ENCODE results near the gene CABP7. TPM values are rescaled to one million over a fixed set of nuclear protein-coding genes. Genes with fewer than 3 reads are reported as not detected.

Gene CABP7
- polyA plus RNA-seq, 1 of the 3 experiments (the other 2 are of a cell fraction) = 0.72 TPM

- Histone ChIP-seq H3K4me3 (ENCODE audit: low read depth in 2 of 2, low read length in 1 of 2) (no peak overlapping the region), H4K20me1 (ENCODE audit: insufficient read depth) (no peaks in the 10 kb centered on the region), H3K9me2 (no peaks in the 10 kb centered on the region), H3K9me3 (no peaks in the 10 kb centered on the region), H3F3A (replicated peaks; ENCODE audit: insufficient read depth) (peaks cover 3% of the 10 kb centered on the region), H2AFZ (ENCODE audit: low read depth) (no peak overlapping the region), H3K27me3 (ENCODE audit: insufficient read depth) (no peaks in the 10 kb centered on the region), H3K27ac (ENCODE audit: low read depth in 2 of 2, low read length in 1 of 2) (no peak overlapping the region), H3K79me2 (ENCODE audit: insufficient read depth) (peaks cover 3% of the 10 kb centered on the region; the same call in 1 of the 2 replicates), H3K4me1 (ENCODE audit: control insufficient read depth in 1 of 2, insufficient read depth in 2 of 2, low read depth in 1 of 2, low read length in 1 of 2) (no peaks in the 10 kb centered on the region), H3K36me3 (replicated peaks in 1 of 2; ENCODE audit: control insufficient read depth in 1 of 2, insufficient read depth in 2 of 2, low read length in 1 of 2) (no peaks in the 10 kb centered on the region), H3K4me2 (no peak overlapping the region), H3K9ac (no peak overlapping the region)
- no peak for DNase-seq
- 81% methylated on average over 5 of the region's 5 CpGs for WGBS (ENCODE audit: low lambda C conversion rate)
- ChIA-PET CTCF (no interaction called here), POLR2A (interaction anchor here (0.6 kb wide), 1 partner anchor 20 kb away, joined by 3 read pairs; no protein-coding TSS in a partner anchor)
- TF ChIP-seq MAX (IDR thresholded peaks at IDR 0.05; ENCODE audit: low read depth) (no peak), RAD21 (IDR thresholded peaks at IDR 0.05; ENCODE audit: low read length) (no peak), REST (IDR thresholded peaks at IDR 0.05; ENCODE audit: low read depth, low read length) (no peak), EZH2phosphoT487 (IDR thresholded peaks at IDR 0.05; ENCODE audit: borderline replicate concordance, low read depth) (no peak), ZBTB33 (IDR thresholded peaks at IDR 0.05; ENCODE audit: borderline replicate concordance, low read depth) (no peak), SMC3 (IDR thresholded peaks at IDR 0.05; ENCODE audit: low read depth, low read length) (no peak), USF2 (IDR thresholded peaks at IDR 0.05; ENCODE audit: borderline replicate concordance, low read depth, low read length) (no peak), YY1 (IDR thresholded peaks at IDR 0.05; ENCODE audit: low read depth) (no peak), RCOR1 (IDR thresholded peaks at IDR 0.05; ENCODE audit: low read length) (no peak), CTCF (IDR thresholded peaks at IDR 0.05) (no peak), POLR2AphosphoS5 (IDR thresholded peaks at IDR 0.05; ENCODE audit: low read depth, low read length) (no peak), GABPA (IDR thresholded peaks at IDR 0.05; ENCODE audit: low read depth) (no peak), JUND (IDR thresholded peaks at IDR 0.05) (no peak), CHD2 (IDR thresholded peaks at IDR 0.05; ENCODE audit: low read length, partially characterized antibody) (no peak), MXI1 (IDR thresholded peaks at IDR 0.05; ENCODE audit: low read depth, low read length) (no peak)
Observed at GRCh38 chr22:29758959-29759358, 39.2 kb downstream of the CABP7 start.
